Activated CD4-positive, alpha-beta T cell treated with anti-CD3 and anti-CD28 coated beads for 1 hour (primary cell): ENCODE data around the gene INPP5A.
"Not testable (repeated sequence)": the region's sequence is repeated elsewhere in the genome, so short reads cannot be mapped to it uniquely, and the experiment has no call there.

Experiments
- DNase-seq: peaks from one replicate; pipeline ENCODE4 v3.0.0-alpha.2; 2020

The INPP5A gene

GRCh38 chr10:132793213-132793612, 255.6 kb downstream of the INPP5A start:
- DNase-seq, result no peak

DNA sequence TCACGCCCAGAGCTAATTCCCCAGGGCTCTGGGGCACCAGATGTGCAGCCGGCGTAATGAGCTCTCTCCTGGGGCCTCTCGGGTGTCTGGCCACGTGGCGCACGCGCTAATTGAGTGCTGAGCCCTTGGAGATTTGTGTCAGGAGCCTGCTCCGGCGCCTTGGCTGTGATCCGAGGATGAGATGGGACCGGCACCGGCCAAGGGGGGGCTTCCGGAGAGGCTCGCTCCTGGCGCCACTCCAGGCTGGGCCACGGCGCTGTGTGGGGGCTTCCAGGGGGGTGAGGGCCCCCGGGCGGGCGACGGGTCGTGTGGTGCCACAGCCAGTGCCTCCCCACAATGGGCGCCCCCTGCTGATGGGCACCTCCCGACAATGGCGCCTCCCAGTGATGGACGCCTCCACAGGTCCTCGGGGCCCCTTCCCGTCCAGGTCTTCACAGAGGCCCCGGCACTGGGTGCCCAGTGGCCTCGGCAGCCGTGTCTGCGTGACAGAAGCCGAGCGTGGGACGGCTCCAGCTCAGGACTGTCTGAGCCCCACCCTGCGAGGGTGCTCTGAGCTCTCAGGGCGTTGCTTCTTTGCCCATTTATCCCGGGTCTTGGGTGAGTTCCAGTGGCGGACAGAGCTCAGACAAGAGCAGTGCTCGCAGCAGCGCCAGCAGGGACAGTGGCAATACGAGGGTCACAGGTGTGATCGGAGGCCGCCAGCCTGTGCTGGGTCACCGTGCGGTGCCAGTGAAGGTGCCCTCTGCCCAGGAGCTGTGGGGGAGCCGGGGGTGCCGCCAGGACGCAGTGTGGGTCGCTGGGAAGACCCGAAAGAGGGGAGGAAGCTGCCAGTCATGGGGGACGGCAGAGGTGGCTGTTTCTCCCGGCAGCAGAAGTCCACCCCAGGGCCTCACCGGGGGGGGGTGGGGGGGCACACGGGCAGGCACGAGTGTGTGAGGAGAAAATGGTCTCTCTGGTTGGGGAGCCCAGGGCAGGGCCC, 256.6 kb downstream of the INPP5A start:
- no peak for DNase-seq

GRCh38 chr10:132796846-132797245, 259.3 kb downstream of the INPP5A start:
- DNase-seq, result no peak

DNA sequence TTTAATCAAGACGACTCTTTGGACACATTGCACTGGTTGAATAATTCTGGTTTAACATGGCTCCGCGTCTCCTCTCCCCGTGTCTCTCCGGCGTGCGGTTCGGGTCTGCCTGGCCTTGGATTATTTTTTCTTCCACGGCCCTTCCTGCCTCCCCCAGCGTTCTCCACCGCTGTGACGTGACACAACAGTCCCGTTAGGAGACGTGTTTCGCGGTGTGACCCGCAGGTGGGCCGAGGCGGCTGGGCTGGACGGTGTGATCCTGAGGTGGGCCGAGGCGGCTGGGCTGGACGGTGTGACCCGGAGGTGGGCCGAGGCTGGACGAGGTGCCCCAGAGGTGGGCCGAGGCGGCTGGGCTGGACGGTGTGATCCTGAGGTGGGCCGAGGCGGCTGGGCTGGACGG, 260.4 kb downstream of the INPP5A start:
- DNase-seq, result not testable (repeated sequence)

DNA sequence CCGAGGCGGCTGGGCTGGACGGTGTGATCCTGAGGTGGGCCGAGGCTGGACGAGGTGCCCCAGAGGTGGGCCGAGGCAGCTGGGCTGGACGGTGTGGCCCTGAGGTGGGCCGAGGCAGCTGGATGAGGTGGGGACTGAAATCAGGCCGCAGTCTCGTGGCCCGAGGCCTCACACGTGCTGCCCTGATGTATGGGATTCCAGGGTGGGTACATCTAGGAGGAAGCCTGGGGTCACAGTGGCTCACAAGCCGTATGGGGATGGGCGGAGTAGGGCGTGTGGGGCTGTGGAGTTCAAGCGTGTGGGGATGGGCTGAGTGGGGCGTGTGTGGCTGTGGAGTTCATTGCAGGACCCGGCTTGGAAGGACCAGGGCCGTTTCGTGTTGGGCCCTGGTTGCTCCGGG, 260.8 kb downstream of the INPP5A start:
- DNase-seq, result no peak

DNA sequence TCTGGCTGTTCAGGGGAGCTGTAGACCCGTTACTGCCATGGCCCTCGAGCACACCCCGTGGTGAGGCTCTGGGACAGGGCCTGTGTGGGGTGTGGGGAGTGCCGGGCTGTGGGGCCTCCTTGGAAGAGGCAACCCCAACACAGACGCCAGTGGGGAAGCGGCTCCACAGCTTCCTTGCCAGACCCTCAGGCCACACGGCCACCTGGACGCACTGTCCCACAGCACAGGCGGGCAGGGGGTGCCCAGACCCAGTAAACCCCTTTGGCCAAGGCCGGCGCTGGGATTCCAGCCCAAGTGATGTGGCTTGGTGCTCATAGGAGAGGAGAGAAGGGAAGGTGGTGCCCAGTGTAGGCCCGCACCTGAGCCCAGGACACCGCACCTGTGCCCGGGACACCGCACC, 261.3 kb downstream of the INPP5A start:
- no peak for DNase-seq

GRCh38 chr10:132799865-132800264, 262.3 kb downstream of the INPP5A start:
- no peak for DNase-seq

DNA sequence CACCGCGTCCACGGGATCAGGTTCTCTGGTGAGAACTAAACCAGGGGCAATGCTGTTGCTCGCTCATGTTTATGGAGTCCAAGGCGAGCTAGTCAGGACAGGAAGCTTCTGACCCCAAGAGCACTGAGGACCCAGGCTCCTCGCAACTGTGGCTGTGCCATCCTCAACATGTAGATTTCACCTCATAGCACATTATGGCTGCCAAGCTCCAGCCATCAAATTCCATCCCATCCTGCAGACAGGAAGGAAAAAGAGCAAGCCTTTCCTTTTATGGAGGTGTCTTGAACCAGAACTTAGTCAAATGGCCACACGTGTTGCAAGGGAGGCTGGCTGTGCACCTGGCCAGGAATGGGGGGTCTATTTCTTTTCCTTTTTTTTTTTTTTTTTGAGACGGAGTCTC, 264.5 kb downstream of the INPP5A start:
- DNase-seq, result no peak

GRCh38 chr10:132802694-132803320, 265.2 kb downstream of the INPP5A start:
- no peak for DNase-seq

DNA sequence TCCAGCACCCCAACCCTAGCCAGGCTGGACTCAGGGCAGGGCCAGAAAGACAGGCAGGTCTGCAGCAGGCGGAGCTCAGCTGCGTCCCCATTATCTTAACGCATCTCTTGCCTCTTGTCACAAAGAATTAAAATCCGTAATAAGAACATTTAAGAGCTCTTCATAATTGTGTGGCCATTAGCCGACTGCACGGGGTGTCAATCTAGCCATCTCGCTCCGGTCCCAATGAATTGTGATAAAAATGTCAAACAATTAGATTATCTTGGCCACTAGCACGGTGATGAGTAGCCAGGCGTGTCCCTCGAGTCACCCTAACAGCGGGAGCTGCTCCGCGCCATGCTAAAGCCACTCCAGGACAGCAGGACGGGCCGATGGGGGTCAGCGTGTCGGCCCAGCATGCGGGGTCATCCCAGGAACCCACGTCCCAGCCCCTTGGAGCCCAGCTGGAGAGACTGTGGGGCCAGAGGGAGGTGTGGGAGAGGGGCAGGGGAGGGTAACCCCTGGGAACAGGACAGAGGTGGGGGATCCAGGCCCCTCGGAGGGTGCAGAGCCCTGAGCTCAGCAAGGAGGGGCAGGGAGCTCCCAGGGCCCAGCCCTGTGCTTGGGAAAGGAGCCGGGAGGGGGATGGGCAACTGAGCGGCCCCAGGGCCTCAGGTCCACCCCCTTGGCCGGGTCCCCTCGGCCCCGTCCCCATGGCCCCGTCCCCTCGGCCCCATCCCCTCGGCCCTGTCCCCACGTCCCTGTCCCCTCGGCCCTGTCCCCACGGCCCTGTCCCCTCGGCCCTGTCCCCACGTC, 266.0 kb downstream of the INPP5A start:
- DNase-seq, result no peak

GRCh38 chr10:132804287-132804686, 266.7 kb downstream of the INPP5A start:
- DNase-seq, result no peak

DNA sequence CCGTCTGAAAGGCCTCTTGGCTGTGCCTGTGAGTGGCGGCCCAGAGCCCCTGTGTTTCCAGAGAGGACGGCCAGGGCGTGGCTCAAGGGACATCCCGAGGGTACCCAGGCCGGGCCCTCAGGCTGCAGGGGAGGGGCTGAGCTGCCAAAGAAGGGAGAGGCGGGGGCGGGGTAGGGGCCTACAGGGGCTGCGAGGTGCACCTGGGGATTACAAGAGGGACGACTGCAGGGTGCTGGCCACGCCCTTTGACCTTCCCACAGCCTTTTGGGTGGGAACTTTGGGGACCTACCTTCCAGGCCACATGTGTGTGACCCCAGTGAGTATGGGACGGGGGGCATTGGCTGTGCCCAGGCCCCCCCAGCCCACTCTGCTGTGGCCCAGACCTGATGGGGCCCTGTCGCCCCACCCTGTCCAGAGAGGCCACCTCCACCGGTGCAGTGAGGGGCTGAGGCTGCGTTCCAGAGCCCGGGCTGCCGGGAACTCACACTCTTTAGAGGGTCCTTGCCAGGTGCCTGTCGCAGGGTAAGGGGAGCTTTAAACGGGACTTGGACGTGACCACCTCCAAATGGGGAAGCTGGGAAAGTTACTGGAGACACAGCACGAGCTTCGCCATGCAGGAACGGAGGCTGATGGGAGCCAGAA, 267.3 kb downstream of the INPP5A start:
- no peak for DNase-seq

GRCh38 chr10:132805599-132805998, 268.0 kb downstream of the INPP5A start:
- no peak for DNase-seq

- no peak for DNase-seq
These were observed 268.5 kb downstream of the INPP5A start for GRCh38 chr10:132806110-132806509.

DNA sequence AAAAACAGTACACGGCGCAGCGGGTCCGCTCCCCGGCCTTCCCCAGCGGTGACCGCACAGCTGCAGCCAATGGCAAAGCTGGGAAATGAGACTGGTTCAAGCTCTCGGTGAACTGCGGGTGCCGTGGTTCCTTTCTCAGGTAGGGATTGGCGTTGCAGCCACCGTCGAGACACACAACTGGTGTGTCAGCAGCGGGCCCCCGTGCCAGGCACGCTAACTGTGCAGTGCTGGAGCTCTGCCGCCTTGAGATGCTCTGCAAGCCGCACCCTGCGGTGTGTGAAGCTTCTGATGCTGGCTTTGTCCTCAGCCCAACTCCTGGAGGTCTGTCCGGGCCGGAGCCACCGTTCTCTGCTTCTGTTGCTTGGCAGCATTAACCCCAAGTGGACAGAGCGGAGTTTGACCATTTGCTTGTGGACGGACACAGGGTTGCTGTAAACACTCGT, 269.0 kb downstream of the INPP5A start:
- DNase-seq, result no peak

DNA sequence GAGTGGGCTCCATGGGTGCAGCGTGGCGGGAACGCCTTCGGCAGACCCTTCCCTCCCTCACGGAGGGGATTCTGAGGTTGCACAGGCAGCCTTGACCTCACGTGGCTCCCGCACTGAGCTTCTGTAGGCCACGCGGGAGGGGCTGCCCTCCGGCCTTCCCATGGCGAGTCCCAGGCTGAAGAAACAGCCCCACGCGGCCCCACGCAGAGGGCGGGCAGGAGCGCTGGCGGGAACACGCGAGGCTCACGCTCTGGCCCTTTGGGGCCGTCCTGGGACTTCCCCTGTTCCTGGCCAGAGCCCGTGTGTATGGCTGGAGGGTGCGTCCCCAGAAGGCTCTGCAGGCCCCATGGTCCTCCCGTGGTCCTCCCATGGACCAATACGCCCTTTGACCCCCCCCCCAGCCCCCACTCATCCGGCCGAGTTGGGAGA, 270.0 kb downstream of the INPP5A start:
- no peak for DNase-seq

DNA sequence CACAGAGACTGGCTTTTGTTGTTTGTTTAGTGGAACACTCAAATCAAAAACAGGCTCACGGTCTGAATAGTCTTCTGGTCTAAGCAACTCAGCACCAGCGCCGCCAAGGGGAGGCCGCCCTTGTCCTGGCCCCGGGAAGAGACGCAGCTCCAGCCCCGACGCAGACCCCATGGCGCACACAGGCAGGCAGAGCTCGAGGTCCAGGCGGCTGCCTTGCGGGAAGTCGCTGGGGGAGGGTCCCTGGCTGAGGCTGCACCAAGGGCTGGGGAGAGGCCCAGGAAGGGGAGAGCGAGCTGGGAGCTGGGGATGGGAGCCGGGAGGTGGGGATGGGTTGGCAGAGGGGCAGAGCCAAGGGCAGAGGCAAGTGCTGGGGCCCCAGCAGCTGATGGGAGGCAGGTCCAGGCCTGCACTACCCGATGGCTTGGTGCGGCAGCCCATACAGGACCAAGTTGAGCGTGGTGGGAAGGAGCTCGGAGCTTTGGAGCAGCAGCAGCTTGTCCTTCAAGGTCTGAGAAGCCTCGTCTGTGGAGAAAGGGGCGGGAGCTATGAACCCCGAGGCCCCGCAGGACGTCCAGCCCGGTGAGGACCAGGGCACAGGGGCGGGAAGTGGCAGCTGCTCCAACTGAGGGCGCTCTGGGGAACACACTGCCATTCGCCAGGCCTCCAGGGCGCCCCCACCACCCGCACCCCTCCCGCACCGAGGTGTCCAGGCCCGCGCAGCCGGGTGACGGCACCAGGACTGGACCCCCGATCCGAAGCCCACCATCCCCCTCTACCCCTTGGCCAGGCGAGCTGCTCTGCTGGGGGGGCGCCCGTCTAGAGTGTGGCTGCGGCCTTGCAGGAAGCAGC, 271.0 kb downstream of the INPP5A start:
- no peak for DNase-seq

DNA sequence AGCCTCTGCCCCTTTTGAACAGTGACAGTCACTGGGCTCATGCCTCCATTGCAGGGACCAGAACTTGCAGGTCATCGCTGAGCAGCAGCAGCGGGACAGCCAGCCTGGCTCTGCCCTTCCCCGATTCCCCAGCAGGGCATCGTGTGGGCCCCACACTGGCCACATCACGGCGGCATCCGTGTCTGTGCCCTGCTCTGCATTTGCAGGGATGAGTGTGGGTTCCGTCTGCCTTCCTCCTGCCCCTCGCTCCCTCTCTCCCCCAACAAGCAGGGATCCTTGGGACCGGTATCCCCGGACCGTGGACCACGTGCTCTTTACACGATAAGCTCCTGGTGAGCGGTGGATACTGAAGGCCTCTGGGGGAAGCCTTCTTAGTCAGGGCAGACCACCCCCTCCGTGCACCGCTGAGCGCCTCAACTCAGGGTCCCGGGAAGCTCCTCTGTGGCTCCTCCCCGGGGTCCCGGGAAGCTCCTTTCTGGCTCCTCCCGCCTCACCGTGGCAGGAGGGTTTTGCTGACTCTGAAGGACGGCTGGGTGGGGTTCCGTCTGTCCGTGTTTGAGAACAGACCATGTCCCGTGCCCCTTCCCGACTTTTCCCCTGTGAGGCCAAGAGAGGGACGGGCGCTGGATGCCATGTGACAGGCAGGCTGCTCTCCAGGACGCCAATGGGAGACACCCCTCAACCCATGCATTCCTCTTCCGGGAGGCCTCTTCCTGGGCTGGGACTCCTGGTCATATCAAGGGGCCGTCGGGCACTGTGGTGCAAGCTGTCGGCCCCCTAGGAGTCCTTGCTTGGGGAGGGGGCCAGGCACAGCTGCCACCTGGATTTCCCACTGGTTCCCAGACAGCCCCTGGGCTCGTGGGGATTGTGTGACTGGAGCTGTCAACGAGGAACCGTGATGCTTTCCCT, 271.9 kb downstream of the INPP5A start:
- no peak for DNase-seq

GRCh38 chr10:132810141-132810806, 272.7 kb downstream of the INPP5A start:
- no peak for DNase-seq
